ENCODE data around the gene TDRD5. TPM values are rescaled to one million over a fixed set of nuclear protein-coding genes. Genes with fewer than 3 reads are reported as not detected.
"Not testable (repeated sequence)": the region's sequence is repeated elsewhere in the genome, so short reads cannot be mapped to it uniquely, and the experiment has no call there.

The TDRD5 gene
- total RNA-seq, 1 experiment from 2014 or later: not detected

GRCh38 chr1:179677882-179678281 is 86.2 kb downstream of the TDRD5 start:
- H3K27ac ChIP-seq: no peak overlapping the region
- no peaks in the 10 kb centered on the region for H3K27me3 ChIP-seq
- H3K36me3 ChIP-seq: no peaks in the 10 kb centered on the region
- no peaks in the 10 kb centered on the region for H3K4me1 ChIP-seq
- no peak for DNase-seq
- H3K9me3 ChIP-seq (replicated peaks): no peaks in the 10 kb centered on the region
- H3K4me3 ChIP-seq: no peak overlapping the region

GRCh38 chr1:179694530-179694929 is 102.9 kb downstream of the TDRD5 start:
- not testable (repeated sequence) for H3K9me3 ChIP-seq (replicated peaks); H3K27me3 ChIP-seq; H3K27ac ChIP-seq; H3K4me3 ChIP-seq; H3K36me3 ChIP-seq; H3K4me1 ChIP-seq; DNase-seq

GRCh38 chr1:179702946-179703539 is 111.4 kb downstream of the TDRD5 start:
- H3K27me3 ChIP-seq: no peaks in the 10 kb centered on the region; the same call in 1 of the 2 replicates
- no peak overlapping the region for H3K27ac ChIP-seq
- no peak overlapping the region for H3K4me3 ChIP-seq
- DNase-seq: no peak
- H3K4me1 ChIP-seq: no peaks in the 10 kb centered on the region
- no peaks in the 10 kb centered on the region for H3K9me3 ChIP-seq (replicated peaks)
- H3K36me3 ChIP-seq: no peaks in the 10 kb centered on the region

GRCh38 chr1:179706339-179706941 is 114.8 kb downstream of the TDRD5 start:
- no peaks in the 10 kb centered on the region; the same call in 1 of the 2 replicates for H3K27me3 ChIP-seq
- no peaks in the 10 kb centered on the region for H3K36me3 ChIP-seq
- no peak overlapping the region for H3K4me3 ChIP-seq
- DNase-seq: peak; percentile 40 to 77
- H3K9me3 ChIP-seq (replicated peaks): no peaks in the 10 kb centered on the region
- H3K27ac ChIP-seq: no peak overlapping the region
- peaks cover 3% of the 10 kb centered on the region; the same call in 1 of the 2 replicates for H3K4me1 ChIP-seq

- H3K4me1 ChIP-seq: peaks cover 3% of the 10 kb centered on the region; the same call in 1 of the 2 replicates
- H3K4me3 ChIP-seq: no peak overlapping the region
- no peaks in the 10 kb centered on the region for H3K36me3 ChIP-seq
- H3K27ac ChIP-seq: no peak overlapping the region
- no peaks in the 10 kb centered on the region for H3K9me3 ChIP-seq (replicated peaks)
- no peak for DNase-seq
- H3K27me3 ChIP-seq: no peaks in the 10 kb centered on the region; the same call in 1 of the 2 replicates
These were observed 115.8 kb downstream of the TDRD5 start for GRCh38 chr1:179707406-179707805.

- Histone ChIP-seq H3K4me3 (no peak overlapping the region), H3K27me3 (no peaks in the 10 kb centered on the region), H3K4me1 (peaks cover 3% of the 10 kb centered on the region; the same call in 1 of the 2 replicates), H3K36me3 (no peaks in the 10 kb centered on the region), H3K27ac (no peak overlapping the region), H3K9me3 (replicated peaks) (no peaks in the 10 kb centered on the region)
- DNase-seq: no peak
These were observed 117.0 kb downstream of the TDRD5 start for GRCh38 chr1:179708434-179709195.

- H3K4me1 ChIP-seq: peaks cover 3% of the 10 kb centered on the region; the same call in 1 of the 2 replicates
- H3K27ac ChIP-seq: no peak overlapping the region
- H3K36me3 ChIP-seq: no peaks in the 10 kb centered on the region
- H3K4me3 ChIP-seq: no peak overlapping the region
- H3K9me3 ChIP-seq (replicated peaks): peaks cover 7% of the 10 kb centered on the region; the same call in 1 of the 2 replicates
- peak; percentile 24 to 64 for DNase-seq
- no peaks in the 10 kb centered on the region for H3K27me3 ChIP-seq
These were observed 118.3 kb downstream of the TDRD5 start for GRCh38 chr1:179709841-179710329.

- H3K4me3 ChIP-seq: no peak overlapping the region
- DNase-seq: no peak
- peaks cover 11% of the 10 kb centered on the region; the same call in 1 of the 2 replicates for H3K9me3 ChIP-seq (replicated peaks)
- no peaks in the 10 kb centered on the region for H3K36me3 ChIP-seq
- no peak overlapping the region for H3K27ac ChIP-seq
- peaks cover 3% of the 10 kb centered on the region; the same call in 1 of the 2 replicates for H3K4me1 ChIP-seq
- no peaks in the 10 kb centered on the region for H3K27me3 ChIP-seq
These were observed 122.5 kb downstream of the TDRD5 start for GRCh38 chr1:179714159-179714558.

GRCh38 chr1:179714623-179715022 is 123.0 kb downstream of the TDRD5 start:
- Histone ChIP-seq H3K27ac (no peak overlapping the region), H3K36me3 (no peaks in the 10 kb centered on the region), H3K4me3 (no peak overlapping the region), H3K9me3 (replicated peaks) (peaks cover 11% of the 10 kb centered on the region; the same call in 1 of the 2 replicates), H3K4me1 (peaks cover 2% of the 10 kb centered on the region; the same call in 1 of the 2 replicates), H3K27me3 (no peaks in the 10 kb centered on the region)
- no peak for DNase-seq

GRCh38 chr1:179719272-179719671 is 127.6 kb downstream of the TDRD5 start:
- Histone ChIP-seq H3K4me3 (no peak overlapping the region), H3K27ac (no peak overlapping the region), H3K4me1 (no peaks in the 10 kb centered on the region), H3K9me3 (replicated peaks) (peaks cover 8% of the 10 kb centered on the region; the same call in 1 of the 2 replicates), H3K27me3 (no peaks in the 10 kb centered on the region), H3K36me3 (no peaks in the 10 kb centered on the region)
- DNase-seq: no peak

- Histone ChIP-seq H3K36me3 (no peaks in the 10 kb centered on the region), H3K4me3 (no peak overlapping the region), H3K9me3 (replicated peaks) (no peaks in the 10 kb centered on the region), H3K4me1 (no peaks in the 10 kb centered on the region), H3K27me3 (no peaks in the 10 kb centered on the region), H3K27ac (no peak overlapping the region)
- DNase-seq: no peak
These were observed 136.6 kb downstream of the TDRD5 start for GRCh38 chr1:179728271-179728670.

GRCh38 chr1:179729881-179730280 is 138.2 kb downstream of the TDRD5 start:
- H3K36me3 ChIP-seq: no peaks in the 10 kb centered on the region
- H3K4me3 ChIP-seq: no peak overlapping the region
- no peak for DNase-seq
- H3K27me3 ChIP-seq: no peaks in the 10 kb centered on the region
- H3K27ac ChIP-seq: no peak overlapping the region
- H3K4me1 ChIP-seq: no peaks in the 10 kb centered on the region
- H3K9me3 ChIP-seq (replicated peaks): no peaks in the 10 kb centered on the region

GRCh38 chr1:179731643-179732042 is 140.0 kb downstream of the TDRD5 start:
- DNase-seq: no peak
- H3K9me3 ChIP-seq (replicated peaks): no peaks in the 10 kb centered on the region
- H3K36me3 ChIP-seq: no peaks in the 10 kb centered on the region
- H3K27me3 ChIP-seq: no peaks in the 10 kb centered on the region
- no peak overlapping the region for H3K4me3 ChIP-seq
- H3K4me1 ChIP-seq: no peaks in the 10 kb centered on the region
- no peak overlapping the region for H3K27ac ChIP-seq
